Stimulated activated naive CD8-positive, alpha-beta T cell treated with anti-CD3 and anti-CD28 coated beads, Interleukin-15, Interleukin-2, amounts not matched to agents 100 U/mL and 50 U/mL, for 24 hours (primary cell): Measurements from ENCODE around the gene CFLAR.
A peak's percentile ranks its signal among the peaks of the same experiment; 100 is the strongest.
"Not testable (repeated sequence)": the region's sequence is repeated elsewhere in the genome, so short reads cannot be mapped to it uniquely, and the experiment has no call there.

Experiments used
- ATAC-seq: fragments of 150-1000 bp; cut with Tn5 transposase; one replicate; pipeline ENCODE4 v1.10.0; 2021
- DNase-seq: peaks from one replicate; pipeline ENCODE4 v3.0.0; 2021

The CFLAR gene

DNA sequence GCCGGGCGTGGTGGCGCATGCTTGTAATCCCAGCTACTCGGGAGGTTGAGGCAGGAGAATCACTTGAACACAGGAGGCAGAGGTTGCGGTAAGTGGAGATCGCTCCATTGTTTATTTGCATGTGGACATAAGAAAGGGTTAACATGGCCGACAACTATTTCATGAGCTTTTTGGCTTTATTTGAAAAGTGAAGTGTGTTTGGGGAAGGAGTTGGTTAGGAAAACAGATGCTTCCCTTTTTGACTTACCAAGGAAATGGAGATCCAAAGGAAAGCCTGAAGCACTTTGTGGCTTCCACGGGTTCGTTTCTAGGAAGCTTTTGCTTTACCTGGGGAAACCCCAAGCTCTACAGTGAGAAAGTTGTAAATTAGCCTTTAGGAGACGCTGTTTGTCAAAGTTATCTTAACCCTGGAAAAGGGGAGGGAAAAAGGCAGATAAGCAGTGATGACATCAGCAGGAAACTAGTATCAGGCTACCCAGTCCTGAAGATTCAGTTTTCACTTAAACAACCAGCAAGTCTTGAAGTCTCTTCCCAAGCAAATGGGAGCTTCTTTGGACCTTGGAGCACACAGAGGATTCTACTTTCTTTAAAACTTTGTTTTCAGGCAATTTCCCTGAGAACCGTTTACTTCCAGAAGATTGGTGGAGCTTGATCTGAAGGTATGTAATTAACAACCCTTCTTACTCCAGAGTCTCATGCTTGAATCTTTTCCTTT, 66.8 kb downstream of the CFLAR start, which contains the start of gene CASP10:
CASP10 (plus strand) TSS at position 492 of the 715 bp plus-strand sequence. CDS start 2,637 bp downstream, outside the sequence.
- DNase-seq = no peak
- peak; percentile 69 for ATAC-seq

DNA sequence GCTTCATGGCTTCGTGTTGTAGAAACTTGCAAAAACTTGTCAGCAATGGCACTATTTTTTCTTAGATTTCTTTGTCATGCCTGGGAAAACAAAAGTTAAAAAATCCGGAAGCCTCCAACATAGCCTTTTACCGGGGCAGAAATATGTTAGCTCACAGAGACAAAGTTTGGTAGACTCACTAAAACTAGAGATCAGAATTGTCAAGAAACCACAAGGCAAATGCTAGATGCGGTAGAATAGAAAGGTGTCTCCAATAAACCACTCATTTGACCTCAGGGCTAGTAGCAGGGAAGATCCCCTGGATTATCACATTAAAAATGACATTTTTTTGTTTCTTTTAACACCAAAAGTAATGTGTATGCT, 67.4 kb downstream of the CFLAR start:
- ATAC-seq (no peak), DNase-seq (no peak)

DNA sequence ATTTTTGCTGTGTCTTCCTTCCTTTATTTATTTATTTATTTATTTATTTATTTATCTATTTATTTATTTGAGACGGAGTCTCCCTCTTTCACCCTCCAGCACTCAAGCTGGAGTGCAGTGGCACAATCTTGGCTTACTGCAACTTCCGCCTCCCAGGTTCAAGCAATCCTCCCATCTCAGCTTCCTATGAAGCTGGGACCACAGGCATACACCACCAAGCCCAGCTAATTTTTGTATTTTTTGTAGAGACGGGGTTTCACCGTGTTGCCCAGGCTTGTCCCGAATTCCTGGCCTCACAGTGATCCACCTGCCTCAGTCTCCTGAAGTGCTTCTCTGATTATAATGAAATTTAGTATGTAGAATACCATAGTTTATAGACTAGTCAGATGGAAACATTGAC, 67.9 kb downstream of the CFLAR start:
- peak; percentile 20 for DNase-seq
- peak; percentile 12 for ATAC-seq

DNA sequence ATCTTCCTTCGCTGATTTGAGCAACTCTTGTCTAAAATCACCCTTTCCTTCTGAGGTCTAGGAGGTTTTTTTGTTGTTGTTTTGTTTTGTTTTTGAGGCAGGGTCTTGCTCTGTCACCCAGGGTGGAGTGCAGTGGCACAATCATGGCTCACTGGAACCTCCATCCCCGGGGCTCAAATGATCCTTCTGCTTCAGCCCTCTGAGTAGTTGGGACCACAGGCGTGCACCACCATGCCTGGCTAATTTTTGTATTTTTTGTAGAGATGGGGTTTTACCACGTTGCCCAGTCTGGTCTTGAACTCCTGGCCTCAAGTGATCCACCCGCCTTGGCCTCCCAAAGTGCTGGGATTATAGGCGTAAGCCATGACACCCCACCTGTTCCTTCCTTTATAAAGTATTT, 68.3 kb downstream of the CFLAR start:
- ATAC-seq = peak; percentile 1
- not testable (repeated sequence) for DNase-seq

DNA sequence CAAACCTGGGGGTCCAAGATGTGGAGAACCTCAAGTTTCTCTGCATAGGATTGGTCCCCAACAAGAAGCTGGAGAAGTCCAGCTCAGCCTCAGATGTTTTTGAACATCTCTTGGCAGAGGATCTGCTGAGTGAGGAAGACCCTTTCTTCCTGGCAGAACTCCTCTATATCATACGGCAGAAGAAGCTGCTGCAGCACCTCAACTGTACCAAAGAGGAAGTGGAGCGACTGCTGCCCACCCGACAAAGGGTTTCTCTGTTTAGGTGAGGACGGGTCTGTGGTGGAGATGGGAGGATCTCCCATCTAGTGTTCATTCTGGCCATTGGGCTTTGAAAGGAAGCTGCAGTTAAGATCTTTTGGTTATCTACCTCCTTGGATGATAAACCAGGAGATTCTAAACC, 69.9 kb downstream of the CFLAR start:
- ATAC-seq = no peak
- DNase-seq = no peak

DNA sequence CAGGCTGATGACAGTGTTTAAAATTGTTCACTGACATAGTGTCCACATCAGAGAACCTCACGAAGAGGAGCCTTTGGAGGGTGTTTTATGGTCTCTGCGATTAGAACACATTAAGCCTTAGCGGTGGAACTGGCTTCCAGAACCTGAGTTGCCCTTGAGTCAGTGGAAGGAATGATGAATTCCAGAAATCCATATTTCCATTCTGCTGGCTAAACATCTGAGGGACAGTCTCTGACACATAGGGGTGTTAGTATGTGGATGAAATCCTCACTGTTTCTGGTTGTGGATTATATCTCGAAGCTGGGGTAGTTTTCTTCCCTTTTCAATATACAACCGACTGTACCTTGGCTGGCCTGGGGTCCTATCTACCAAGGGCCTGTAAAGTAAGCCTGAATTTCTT, 71.0 kb downstream of the CFLAR start:
- no peak for ATAC-seq

DNA sequence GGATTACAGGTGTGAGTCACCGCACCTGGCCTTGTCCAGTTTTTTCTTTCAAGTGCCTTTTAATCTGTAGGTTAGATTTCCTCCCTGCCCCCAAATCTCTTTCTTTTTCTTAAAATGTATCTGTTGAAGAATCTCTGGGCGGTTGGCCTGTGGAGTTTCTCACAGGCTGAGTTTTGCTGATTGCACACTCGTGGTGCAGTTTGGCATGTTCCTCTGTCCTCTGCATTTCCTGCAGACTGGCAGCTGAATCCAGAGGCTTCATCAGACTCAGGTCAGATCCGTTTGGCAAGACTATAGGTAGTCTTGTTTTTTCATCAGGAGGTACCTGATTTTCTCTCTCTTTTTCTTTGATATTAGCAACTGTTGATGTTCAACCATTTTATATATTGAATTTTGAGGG, 72.5 kb downstream of the CFLAR start:
- no peak for ATAC-seq
- no peak for DNase-seq

More for the DNA sequence above, 71.0 kb downstream of the CFLAR start:
- no peak for DNase-seq

DNA sequence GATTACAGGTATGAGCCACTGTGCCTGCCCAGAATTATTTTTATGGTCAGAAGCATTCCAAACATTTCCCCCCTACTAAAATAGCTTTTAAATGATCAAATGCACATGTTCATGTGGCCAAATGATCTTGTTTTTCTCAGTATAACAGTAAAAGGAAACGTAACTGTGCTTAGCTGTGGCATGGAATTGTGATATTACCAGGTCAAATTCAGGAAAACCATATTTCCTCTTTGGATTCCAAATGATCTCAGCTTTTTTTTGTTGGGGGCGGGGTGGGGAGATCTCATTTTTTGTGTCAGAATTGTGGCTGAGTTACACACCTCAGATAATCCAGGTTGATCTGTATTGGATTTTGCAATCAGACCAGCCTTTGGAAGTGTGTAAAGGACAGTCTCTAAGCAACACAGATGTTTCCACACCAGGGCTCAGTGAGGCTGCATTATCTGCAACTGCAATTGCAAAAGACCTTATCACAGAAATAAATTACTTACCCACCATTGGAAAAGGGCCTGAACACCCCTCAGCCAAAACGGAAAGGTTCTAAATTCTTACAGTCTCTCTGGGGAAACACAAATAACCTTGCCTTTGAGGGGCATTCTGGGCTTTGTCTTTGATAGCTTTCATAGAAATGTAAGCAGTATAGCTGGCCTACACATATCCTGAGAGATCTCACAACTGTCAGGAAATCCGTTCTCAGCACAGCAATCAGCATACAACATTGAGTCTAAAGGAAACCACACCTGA, 75.3 kb downstream of the CFLAR start:
- no peak for DNase-seq
- no peak for ATAC-seq

DNA sequence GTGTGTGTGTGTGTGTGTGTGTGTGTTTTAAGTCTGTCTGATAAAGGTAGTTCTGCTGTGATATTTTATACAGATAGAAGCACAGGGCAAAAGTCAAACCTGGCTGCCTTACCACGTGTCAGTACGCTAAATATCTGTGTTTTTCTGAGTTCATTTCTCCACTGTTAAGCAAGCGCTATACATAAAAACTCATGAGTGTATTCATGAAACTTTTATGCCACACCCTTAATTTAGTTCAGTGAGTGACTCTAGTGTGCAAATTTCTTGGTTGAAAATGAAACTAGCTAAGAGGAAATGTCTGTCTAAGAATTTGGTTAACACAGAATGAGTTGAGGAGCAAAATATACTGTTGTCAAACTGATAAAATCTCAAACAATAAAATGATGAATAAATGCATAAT, 78.1 kb downstream of the CFLAR start:
- DNase-seq = no peak

DNA sequence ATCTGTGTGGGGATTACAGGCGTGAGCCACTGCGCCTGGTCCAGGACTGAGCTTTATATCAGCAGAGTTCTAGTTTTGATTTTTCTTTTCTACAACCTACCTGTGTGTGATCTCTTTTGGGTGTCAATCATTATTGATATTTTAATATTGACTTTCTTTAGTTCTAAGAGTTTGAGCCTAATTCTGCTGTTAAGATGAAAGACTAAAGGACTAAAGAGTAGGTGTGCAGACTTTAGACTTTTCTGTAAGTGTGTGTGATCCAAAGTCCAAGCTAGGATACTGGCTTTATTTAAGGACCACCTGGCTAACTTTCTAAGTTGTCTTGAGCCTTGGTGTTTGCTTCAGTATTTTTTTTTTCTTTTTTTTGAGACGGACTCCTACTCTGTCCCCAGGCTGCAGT, 79.4 kb downstream of the CFLAR start:
- DNase-seq (no peak), ATAC-seq (no peak)

More for the DNA sequence above, 78.1 kb downstream of the CFLAR start:
- peak; percentile 95 for ATAC-seq

DNA sequence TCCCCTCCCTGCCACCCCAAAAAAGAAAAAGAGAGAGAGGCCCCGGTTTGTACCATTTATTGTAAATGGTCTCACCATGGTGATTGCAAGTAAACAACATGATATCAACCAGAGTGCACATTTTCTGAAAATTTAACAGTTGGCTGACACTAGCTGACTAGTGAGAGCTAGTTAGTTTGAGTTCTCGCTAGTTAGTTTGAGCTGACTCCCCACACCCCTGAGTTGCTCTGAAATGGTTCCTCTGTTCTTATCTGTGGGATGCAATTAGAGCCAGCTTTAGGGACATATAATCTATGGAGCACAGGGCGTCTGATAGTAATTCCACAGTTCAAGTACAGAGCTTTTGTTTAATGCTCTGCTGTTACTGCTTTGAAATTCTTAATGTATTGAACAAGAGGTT, 80.0 kb downstream of the CFLAR start:
- ATAC-seq (no peak), DNase-seq (no peak)

DNA sequence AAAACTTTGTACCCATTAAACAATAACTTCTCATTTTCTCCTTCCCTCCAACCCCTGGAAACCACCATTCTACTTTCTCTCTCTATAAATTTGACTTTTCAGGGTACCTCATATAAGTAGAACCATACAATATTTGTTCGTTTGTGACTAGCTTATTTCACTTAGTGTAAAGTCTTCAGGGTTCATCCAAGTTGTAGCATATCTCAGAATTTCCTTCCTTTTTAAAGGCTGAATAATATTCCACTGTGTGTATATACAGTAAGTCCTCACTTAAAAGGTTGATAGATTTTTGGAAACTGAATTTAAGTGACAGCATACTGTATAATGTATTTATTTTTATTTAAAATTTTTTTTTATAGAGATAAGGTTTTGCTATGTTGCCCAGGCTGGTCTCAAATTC, 80.8 kb downstream of the CFLAR start:
- ATAC-seq = no peak
- DNase-seq = no peak

DNA sequence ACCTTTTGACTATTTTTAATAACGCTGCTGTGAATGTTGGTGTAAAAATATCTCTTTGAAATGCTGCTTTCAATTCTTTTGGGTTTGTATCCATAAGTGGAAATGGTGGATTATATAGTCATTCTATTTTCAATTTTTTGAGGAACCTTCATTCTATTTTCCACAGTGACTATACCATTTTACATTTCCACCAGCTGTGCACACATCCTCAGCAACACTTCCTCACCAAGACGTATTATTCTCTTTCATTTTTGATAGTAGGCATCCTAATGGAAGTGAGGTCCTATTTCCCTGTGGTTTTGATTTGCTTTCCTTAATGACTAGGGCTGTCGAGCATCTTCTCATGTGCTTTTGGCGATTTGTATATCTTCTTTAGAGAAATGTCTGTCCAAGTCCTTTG, 81.8 kb downstream of the CFLAR start:
- ATAC-seq (no peak), DNase-seq (no peak)

DNA sequence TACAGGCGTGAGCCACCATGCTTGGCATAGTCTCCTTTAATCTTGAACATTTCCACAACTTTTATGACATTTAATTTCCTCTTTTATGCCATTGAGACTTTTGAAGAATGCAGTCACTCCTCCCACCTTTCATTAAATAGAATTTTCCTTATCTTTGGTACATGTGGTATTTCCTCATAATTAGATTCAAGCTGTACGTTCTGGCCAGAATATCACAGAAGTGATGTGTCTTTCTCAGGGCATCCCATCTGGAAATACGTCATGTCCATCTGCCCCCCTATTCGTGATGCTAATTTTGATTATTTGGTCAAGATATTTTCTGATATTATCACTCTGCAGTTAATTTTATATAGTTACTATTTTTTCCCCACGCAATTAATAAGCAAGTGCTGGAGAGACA, 83.9 kb downstream of the CFLAR start:
- ATAC-seq (no peak), DNase-seq (no peak)

DNA sequence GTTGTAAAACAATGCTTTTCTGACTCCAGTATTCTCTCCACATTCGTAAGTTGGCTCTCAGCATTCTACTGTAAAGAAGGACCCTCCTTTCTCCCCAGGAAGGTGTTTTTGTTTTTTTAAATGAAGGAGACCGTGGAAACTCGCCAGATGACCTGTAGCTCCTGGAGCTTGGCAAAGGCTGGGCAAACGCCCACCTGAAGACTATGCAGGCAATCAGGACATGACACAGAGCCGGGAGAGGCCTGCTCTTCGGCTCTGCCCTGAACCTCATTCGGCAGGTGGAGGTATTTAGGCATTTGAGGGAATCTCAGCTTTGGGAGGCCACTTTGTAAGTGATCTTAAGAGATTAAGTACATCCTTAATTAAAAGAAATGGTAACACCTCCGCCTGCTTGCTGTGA, 84.4 kb downstream of the CFLAR start:
- DNase-seq (no peak), ATAC-seq (no peak)

DNA sequence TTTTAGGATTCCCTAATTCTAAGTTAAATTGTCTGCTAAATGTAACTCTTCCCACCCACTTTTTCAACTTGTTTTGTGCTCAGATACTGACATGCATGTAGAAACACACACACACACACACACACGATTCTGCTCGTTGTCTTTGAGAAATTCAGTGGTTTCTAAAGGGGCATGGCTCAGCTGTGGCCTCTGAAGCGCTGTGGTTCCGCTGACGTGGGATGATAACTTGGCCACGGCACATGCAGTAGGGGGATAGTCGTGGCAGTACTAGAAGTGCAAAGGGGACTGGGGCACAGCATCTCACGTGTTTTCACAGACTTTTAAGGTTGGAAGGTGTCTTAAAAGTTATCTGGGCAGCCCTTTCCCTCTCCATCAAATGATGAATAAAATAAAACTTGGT, 85.4 kb downstream of the CFLAR start:
- peak; percentile 24 for DNase-seq

DNA sequence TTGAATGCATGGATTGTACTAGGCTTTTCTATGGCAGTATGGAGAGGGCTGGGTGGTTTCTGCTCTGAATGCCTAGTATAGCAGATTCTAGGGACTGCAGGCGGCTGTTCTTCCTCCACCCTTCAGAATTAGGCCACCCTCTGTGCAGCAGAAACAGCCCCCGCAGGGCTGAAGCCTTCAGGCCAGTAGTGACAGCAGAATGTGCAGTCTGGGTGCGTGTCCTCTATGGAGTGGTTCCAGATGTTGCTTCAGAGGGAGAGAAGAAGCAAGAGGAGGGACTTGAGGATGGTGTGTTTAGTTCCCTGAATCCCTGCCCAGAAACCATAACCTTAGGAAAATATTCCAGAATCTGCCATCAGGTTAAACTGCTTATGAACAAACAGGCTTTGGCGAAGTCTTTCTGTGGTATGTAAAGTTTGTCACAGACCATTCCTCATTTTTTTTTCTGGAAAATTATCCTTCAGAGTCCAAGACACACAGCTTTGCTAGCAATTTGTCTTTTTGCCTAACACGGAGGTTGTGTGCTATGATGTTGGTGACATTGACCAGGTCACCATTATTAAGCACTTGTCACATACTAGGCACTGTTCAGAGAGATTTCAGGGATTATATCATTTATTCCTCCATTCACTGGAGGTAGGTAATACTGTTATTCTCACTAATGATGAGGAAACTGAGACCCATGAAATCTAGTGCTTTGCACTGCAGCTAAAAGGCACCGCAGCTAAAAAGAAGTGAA, 88.1 kb downstream of the CFLAR start:
- no peak for ATAC-seq
- DNase-seq = no peak

More for the DNA sequence above, 85.4 kb downstream of the CFLAR start:
- ATAC-seq = no peak

DNA sequence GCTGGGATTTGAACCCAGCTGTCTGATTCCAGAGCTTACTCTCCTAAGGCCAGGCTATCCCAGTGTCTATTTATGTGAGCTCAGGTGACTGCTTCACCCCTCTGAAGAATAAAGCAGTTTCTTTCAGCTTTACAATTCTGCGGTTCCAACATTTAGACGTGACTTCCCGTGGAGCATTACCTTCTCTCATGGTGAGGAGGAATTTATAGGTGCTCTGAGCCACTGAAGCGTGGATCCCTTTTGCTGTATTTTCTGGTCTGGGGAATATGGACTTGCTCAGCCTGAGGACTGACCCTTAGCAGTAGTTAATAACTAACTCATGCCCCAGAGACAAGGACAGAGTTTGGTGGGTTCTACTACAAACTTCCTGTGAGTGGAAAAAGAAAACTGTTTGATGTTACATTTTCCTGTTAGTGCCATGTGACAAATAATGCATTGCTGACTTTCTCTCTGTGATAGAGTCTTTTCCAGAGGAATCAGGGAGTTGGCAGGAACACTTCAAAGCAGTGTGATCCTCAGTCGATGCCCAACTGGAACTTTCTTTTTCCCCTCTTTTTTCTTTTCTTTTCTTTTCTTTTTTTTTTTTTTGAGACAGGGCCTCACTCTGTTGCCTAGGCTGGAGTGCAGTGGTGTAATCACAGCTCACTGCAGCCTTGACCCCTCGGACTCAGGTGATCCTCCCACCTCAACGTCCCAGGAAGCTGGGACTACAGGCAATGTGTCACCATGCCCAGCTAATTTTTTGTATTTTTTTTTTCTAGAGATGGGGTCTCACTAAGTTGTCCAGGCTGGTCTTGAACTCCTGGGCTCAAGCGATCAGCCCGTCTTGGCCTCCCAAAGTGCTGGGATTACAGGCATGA, 88.9 kb downstream of the CFLAR start:
- DNase-seq (no peak), ATAC-seq (no peak)

DNA sequence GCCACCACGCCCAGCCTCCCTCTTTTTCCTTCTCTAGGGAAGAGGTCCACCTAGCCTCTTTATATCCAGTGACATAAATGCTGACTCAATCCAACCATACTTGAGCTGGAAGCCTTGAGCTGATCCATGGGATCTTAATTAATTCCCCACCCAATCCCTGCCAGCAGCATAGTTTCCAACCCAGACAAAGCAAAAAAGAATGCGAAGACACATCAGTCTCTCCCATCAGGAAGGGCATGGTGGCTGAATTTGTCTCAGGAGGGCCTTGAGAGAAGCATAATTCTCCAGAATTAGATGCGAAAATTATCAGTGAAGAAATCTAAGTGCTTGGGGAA, 89.5 kb downstream of the CFLAR start:
- ATAC-seq (no peak), DNase-seq (no peak)

DNA sequence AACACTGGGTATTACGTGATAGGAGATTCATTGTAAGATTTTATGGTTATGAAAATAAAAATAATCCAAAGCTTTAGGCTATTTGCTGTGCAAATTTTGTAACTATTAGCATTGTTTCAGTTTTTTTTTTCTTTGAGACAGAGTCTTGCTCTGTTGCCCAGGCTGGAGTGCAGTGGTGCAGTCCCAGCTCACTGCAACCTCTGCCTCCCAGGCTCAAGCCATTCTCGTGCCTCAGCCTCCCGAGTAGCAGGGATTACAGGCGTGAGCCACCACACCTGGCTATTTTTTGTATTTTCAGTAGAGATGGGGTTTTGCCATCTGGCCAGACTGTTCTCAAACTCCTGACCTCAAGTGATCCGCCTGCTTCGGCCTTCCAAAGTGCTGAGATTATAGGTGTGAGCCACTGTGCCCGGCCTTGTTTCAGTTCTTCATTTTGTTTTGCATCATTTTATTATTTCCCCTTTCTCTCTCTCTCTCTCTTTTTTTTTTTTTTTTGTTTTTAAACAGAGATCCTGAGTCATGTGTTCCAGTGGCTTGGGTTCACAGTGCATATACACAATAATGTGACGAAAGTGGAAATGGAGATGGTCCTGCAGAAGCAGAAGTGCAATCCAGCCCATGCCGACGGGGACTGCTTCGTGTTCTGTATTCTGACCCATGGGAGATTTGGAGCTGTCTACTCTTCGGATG, 92.7 kb downstream of the CFLAR start:
- no peak for DNase-seq
- no peak for ATAC-seq

DNA sequence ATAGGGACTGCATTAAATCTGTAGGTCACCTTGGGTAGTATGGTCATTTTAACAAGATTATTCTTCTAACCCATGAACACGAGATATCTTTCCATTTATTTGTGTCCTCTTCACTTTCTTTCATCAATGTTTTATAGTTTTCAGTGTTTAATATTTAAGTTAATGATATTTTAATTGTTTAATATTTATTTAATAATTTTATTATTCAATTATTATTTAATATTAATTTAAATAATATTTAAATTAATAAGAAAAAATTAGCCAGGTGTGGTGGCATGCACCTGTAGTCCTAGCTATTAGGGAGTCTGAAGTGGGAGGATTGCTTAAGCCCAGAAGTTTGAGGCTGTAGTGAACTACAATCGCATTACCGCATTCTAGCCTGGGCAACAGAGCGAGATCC, 100.0 kb downstream of the CFLAR start:
- no peak for DNase-seq
- no peak for ATAC-seq

DNA sequence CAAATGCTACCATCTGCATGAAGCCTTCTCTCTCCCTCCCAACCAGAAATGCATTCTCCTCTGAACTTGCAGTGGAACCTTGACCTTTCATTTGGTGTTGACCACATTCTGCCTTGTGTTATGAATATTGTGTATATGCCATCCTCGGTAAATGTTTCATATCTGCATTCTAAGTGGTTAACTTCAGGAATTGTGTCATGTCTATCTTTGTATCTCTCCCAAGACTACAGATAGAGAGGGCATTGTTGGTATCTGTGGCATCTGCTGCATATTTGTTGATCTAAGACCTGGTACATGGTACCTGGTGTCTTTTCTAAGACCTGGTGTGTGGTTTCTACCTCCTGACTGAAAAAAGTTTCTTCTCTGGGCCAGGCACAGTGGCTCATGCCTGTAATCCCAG, 101.0 kb downstream of the CFLAR start:
- DNase-seq (no peak), ATAC-seq (peak; percentile 33)
